IMR-90 (cell line): ENCODE measurements around the gene CA6. TPM values are rescaled to one million over a fixed set of nuclear protein-coding genes. Genes with fewer than 3 reads are reported as not detected.

Source experiments
- ATAC-seq: fragments of 200-7000 bp; cut with Tn5 transposase; 2 replicates; pipeline ENCODE4 v1.9.1; 2020; ENCODE audit warnings: low read depth, mild to moderate bottlenecking, moderate library complexity
- BruUV-seq: library from RNA; stranded (reverse); fragments of 400-500 nt; replicated peaks from 2 replicates; lab custom pipeline; 2021; lab: Mats Ljungman, UMichigan
- CTCF ChIA-PET: fragments of 300-600 bp; formaldehyde crosslinking; extraction: SDS; loops from one replicate; lab custom pipeline; 2021; ENCODE audit warnings: antibody characterized with exemption; lab: Yijun Ruan, JAX
- POLR2A ChIA-PET: fragments of 300-600 bp; sonication (Branson Sonifier 250); formaldehyde crosslinking; loops from one replicate; lab custom pipeline; 2022; ENCODE audit warnings: antibody characterized with exemption; ENCODE audit not compliant: unreplicated experiment; lab: Charles Lee
- DNase-seq: peaks from one replicate; pipeline ENCODE4 v3.0.0; 2013
- H2AFZ ChIP-seq: replicated peaks from 2 replicates; pipeline ENCODE3; 2013; ENCODE audit warnings: low read length, mild to moderate bottlenecking; ENCODE audit not compliant: poor library complexity
- H2AK5ac ChIP-seq: 2 replicates; pipeline ENCODE4 v1.6.1; 2013; ENCODE audit warnings: low read depth, low read length, inconsistent platforms
- H2AK9ac ChIP-seq: replicated peaks from 2 replicates; pipeline ENCODE3; 2013; ENCODE audit warnings: mild to moderate bottlenecking, low read depth, low read length, moderate library complexity; ENCODE audit not compliant: poor library complexity
- H2BK120ac ChIP-seq: 2 replicates; pipeline ENCODE4 v1.6.1; 2013; ENCODE audit warnings: low read depth, low read length, inconsistent platforms
- H2BK15ac ChIP-seq: 3 replicates; pipeline ENCODE4 v1.6.1; 2013; ENCODE audit warnings: low read depth, low read length, inconsistent platforms
- H2BK20ac ChIP-seq: 2 replicates; pipeline ENCODE4 v1.6.1; 2013; ENCODE audit warnings: low read depth, mild to moderate bottlenecking, inconsistent platforms, low read length, moderate library complexity
- H2BK5ac ChIP-seq: 2 replicates; pipeline ENCODE4 v1.6.1; 2013; ENCODE audit warnings: mild to moderate bottlenecking, low read depth, low read length, inconsistent platforms; ENCODE audit not compliant: poor library complexity, severe bottlenecking
- H3K14ac ChIP-seq: replicated peaks from 2 replicates; pipeline ENCODE4 v1.6.1; 2013; ENCODE audit warnings: low read depth, low read length, inconsistent platforms
- H3K18ac ChIP-seq: 2 replicates; pipeline ENCODE4 v1.6.1; 2013; ENCODE audit warnings: low read depth, low read length, control low read depth
- H3K23ac ChIP-seq: 2 replicates; pipeline ENCODE4 v1.6.1; 2013; ENCODE audit warnings: low read depth, low read length, inconsistent platforms
- H3K27ac ChIP-seq: 2 replicates; pipeline ENCODE4 v1.5.1; 2013; ENCODE audit warnings: mild to moderate bottlenecking, control low read depth, low read length; ENCODE audit not compliant: insufficient read depth
- H3K27me3 ChIP-seq: 2 replicates; pipeline ENCODE4 v1.6.1; 2013; ENCODE audit warnings: low read length; ENCODE audit not compliant: control insufficient read depth, insufficient read depth
- H3K36me3 ChIP-seq: 2 replicates; pipeline ENCODE4 v1.6.1; 2013; ENCODE audit warnings: low read length, mixed read lengths; ENCODE audit not compliant: control insufficient read depth, insufficient read depth
- H3K4ac ChIP-seq: 2 replicates; pipeline ENCODE4 v1.6.1; 2013; ENCODE audit warnings: low read depth, low read length, inconsistent platforms
- H3K4me1 ChIP-seq: 2 replicates; pipeline ENCODE4 v1.6.1; 2013; ENCODE audit warnings: low read length, mixed read lengths; ENCODE audit not compliant: control insufficient read depth, insufficient read depth
- H3K4me2 ChIP-seq: 2 replicates; pipeline ENCODE4 v1.6.1; 2013; ENCODE audit warnings: low read depth, mild to moderate bottlenecking, control low read depth, low read length, moderate library complexity
- H3K4me3 ChIP-seq: 2 replicates; pipeline ENCODE4 v1.5.1; 2013; ENCODE audit warnings: low read depth, mild to moderate bottlenecking, control low read depth, low read length, moderate library complexity; ENCODE audit not compliant: insufficient read depth
- H3K56ac ChIP-seq: 2 replicates; pipeline ENCODE4 v1.6.1; 2013; ENCODE audit warnings: low read length, inconsistent platforms; ENCODE audit not compliant: insufficient read depth; ENCODE audit errors: extremely low read depth
- H3K79me1 ChIP-seq, 2 experiments: 2 replicates each; pipeline ENCODE4 v1.6.1; 2013; ENCODE audit warnings: low read length in 2 of 2, inconsistent platforms in 1 of 2, low read depth in 1 of 2
- H3K9ac ChIP-seq: 2 replicates; pipeline ENCODE4 v1.6.1; 2013; ENCODE audit warnings: low read depth, low read length, control low read depth
- H3K9me1 ChIP-seq: 2 replicates; pipeline ENCODE4 v1.6.1; 2013; ENCODE audit warnings: low read length, inconsistent platforms; ENCODE audit not compliant: insufficient read depth
- H3K9me3 ChIP-seq: 2 replicates; pipeline ENCODE4 v1.6.1; 2013; ENCODE audit warnings: low read length; ENCODE audit not compliant: control insufficient read depth, insufficient read depth
- H4K20me1 ChIP-seq: 2 replicates; pipeline ENCODE4 v1.6.1; 2013; ENCODE audit warnings: low read length, inconsistent platforms; ENCODE audit not compliant: insufficient read depth
- H4K5ac ChIP-seq: 2 replicates; pipeline ENCODE4 v1.6.1; 2013; ENCODE audit warnings: mild to moderate bottlenecking, low read depth, low read length, control low read depth
- H4K8ac ChIP-seq, 2 experiments: 2 replicates each; pipeline ENCODE4 v1.6.1; 2013; ENCODE audit warnings: low read depth in 2 of 2, low read length in 2 of 2, control low read depth in 1 of 2, inconsistent platforms in 1 of 2
- H4K91ac ChIP-seq: 2 replicates; pipeline ENCODE4 v1.6.1; 2013; ENCODE audit warnings: low read depth, low read length, inconsistent platforms; ENCODE audit not compliant: insufficient read depth
- BHLHE40 ChIP-seq: fragments of 150-350 bp; IDR thresholded peaks from 2 replicates; pipeline ENCODE4 v1.6.1; 2016; ENCODE audit warnings: mild to moderate bottlenecking, low read depth, low read length
- CEBPB ChIP-seq: IDR thresholded peaks from 2 replicates; pipeline ENCODE4 v1.6.1; 2012; ENCODE audit warnings: low read depth, low read length, improper control_type of control experiment
- CHD1 ChIP-seq: IDR thresholded peaks from 2 replicates; pipeline ENCODE4 v1.6.1; 2012; ENCODE audit warnings: low read depth, low read length, improper control_type of control experiment
- CTCF ChIP-seq: conservative IDR thresholded peaks from 2 replicates; pipeline ENCODE4 v1.5.1; 2012; ENCODE audit warnings: mild to moderate bottlenecking, low read depth, low read length, improper control_type of control experiment
- ELK1 ChIP-seq: fragments of 150-350 bp; IDR thresholded peaks from 2 replicates; pipeline ENCODE4 v1.6.1; 2016; ENCODE audit warnings: low read depth, mild to moderate bottlenecking, low read length, moderate library complexity, borderline replicate concordance
- MAFK ChIP-seq: IDR thresholded peaks from 2 replicates; pipeline ENCODE4 v1.6.1; 2012; ENCODE audit warnings: low read depth, low read length, improper control_type of control experiment
- MAZ ChIP-seq: IDR thresholded peaks from 2 replicates; pipeline ENCODE4 v1.6.1; 2012; ENCODE audit warnings: low read depth, mild to moderate bottlenecking, low read length, improper control_type of control experiment, moderate library complexity, borderline replicate concordance
- MXI1 ChIP-seq: IDR thresholded peaks from 2 replicates; pipeline ENCODE4 v1.6.1; 2012; ENCODE audit warnings: low read depth, mild to moderate bottlenecking, low read length, moderate library complexity, borderline replicate concordance
- NFE2L2 ChIP-seq: fragments of 150-350 bp; IDR thresholded peaks from 2 replicates; pipeline ENCODE4 v1.6.1; 2016; ENCODE audit warnings: low read depth, mild to moderate bottlenecking, low read length
- RAD21 ChIP-seq: IDR thresholded peaks from 2 replicates; pipeline ENCODE4 v1.6.1; 2012; ENCODE audit warnings: low read length, improper control_type of control experiment
- RCOR1 ChIP-seq: IDR thresholded peaks from 2 replicates; pipeline ENCODE4 v1.6.1; 2012; ENCODE audit warnings: mild to moderate bottlenecking, low read length, improper control_type of control experiment; ENCODE audit not compliant: insufficient replicate concordance
- SMC3 ChIP-seq: fragments of 150-350 bp; IDR thresholded peaks from 2 replicates; pipeline ENCODE4 v1.6.1; 2016; ENCODE audit warnings: low read depth, mild to moderate bottlenecking, antibody characterized with exemption, low read length, moderate library complexity
- USF2 ChIP-seq: fragments of 150-350 bp; IDR thresholded peaks from 2 replicates; pipeline ENCODE4 v1.6.1; 2017; ENCODE audit warnings: mild to moderate bottlenecking, antibody characterized with exemption, low read length, low read depth
- WGBS, 2 experiments: methylation state at CpG; one replicate each; pipeline versions ENCODE4 v1.1.5 to v1.1.7; 2013; ENCODE audit warnings: missing lambda C conversion rate in 2 of 2; ENCODE audit not compliant: insufficient read length in 1 of 2; ENCODE audit errors: extremely low coverage in 2 of 2; 5-methylcytosine and 5-hydroxymethylcytosine counted together
- dilution Hi-C: fragments of 300-500 bp; cut with HindIII; formaldehyde crosslinking; loops from one replicate; pipeline ENCODE4 v1.14.3; 2018; ENCODE audit warnings: low sequenced_read_pairs; ENCODE audit not compliant: unreplicated experiment
- in situ Hi-C: fragments of 300-500 bp; cut with MboI; formaldehyde crosslinking; loops from 3 replicates; pipeline ENCODE4 v1.14.3; 2019; ENCODE audit warnings: low sequenced_read_pairs, inconsistent platforms, mixed read lengths
- intact Hi-C: fragments of 100-400 bp; cut with micrococcal nuclease; formaldehyde crosslinking; loops from 2 replicates; pipeline ENCODE4 v1.10.0; 2022
- polyA plus RNA-seq, 3 experiments: library from polyadenylated mRNA; depleted of rRNA; stranded (reverse); fragments of >200 nt; gene quantifications; 2 replicates each; pipeline ENCODE4 v1.2.3, GENCODE V29; 2012; ENCODE audit warnings: low replicate concordance in 1 of 3
- total RNA-seq: library from RNA; depleted of rRNA; stranded (reverse); fragments of >200 nt; gene quantifications from 2 replicates; pipeline ENCODE4 v1.2.3, GENCODE V29; 2012

The CA6 gene
- total and polyA plus RNA-seq, 2 of the 4 experiments (the other 2 are of a cell fraction) = not detected

- Histone ChIP-seq H3K9me3 (peaks cover 4% of the 10 kb centered on the region), H3K27me3 (peaks cover 2% of the 10 kb centered on the region; the same call in 1 of the 2 replicates), H3K9ac (no peak overlapping the region), H3K9me1 (no peaks in the 10 kb centered on the region), H3K27ac (no peak overlapping the region), H2AK9ac (no peak overlapping the region), H3K4me1 (no peaks in the 10 kb centered on the region), H3K4me2 (no peak overlapping the region), H3K56ac (no peak overlapping the region), H2AK5ac (peak overlapping the region; percentile 39; the same call in 1 of the 2 replicates), H2AFZ (peak overlapping the region; percentile 39), H3K23ac (no peak overlapping the region), H4K5ac (0 out of 2 replicates have a peak overlapping the region, but pooled peaks have one; percentile 16), H2BK120ac (peak overlapping the region; percentile 29), H4K8ac (no peak overlapping the region), H2BK5ac (no peak overlapping the region), H2BK15ac (no peak overlapping the region), H4K91ac (no peak overlapping the region), H3K79me1 (no peaks in the 10 kb centered on the region), H3K36me3 (no peaks in the 10 kb centered on the region), H3K4me3 (no peak overlapping the region), H3K4ac (no peak overlapping the region), H3K14ac (no peak overlapping the region), H3K18ac (no peak overlapping the region), H4K20me1 (no peaks in the 10 kb centered on the region), H2BK20ac (no peak overlapping the region)
- dilution Hi-C loops = no loop called here
- peak; percentile 42 for ATAC-seq
- intact Hi-C loops = no loop called here
- POLR2A ChIA-PET = no interaction called here
- in situ Hi-C loops = loop anchor here (25.0 kb wide), 1 partner anchor 576 kb away; no protein-coding TSS in a partner anchor
- 100% methylated on average over 2 of the region's 17 CpGs; no CpG with 5 or more reads in 1 of the 2 experiments for WGBS, 2 experiments
- BruUV-seq = no TSS peak
- CTCF ChIA-PET = interaction anchor here (0.7 kb wide), 1 partner anchor 121 kb away, joined by 3 read pairs; no protein-coding TSS in a partner anchor
- DNase-seq = no peak
- TF ChIP-seq MXI1 = no peak
- TF ChIP-seq NFE2L2 = no peak
- TF ChIP-seq SMC3 = no peak
- no peak for TF ChIP-seq CHD1
- no peak for TF ChIP-seq BHLHE40
- no peak for TF ChIP-seq RAD21
- no peak for TF ChIP-seq RCOR1
- no peak for TF ChIP-seq MAFK
- no peak for TF ChIP-seq MAZ
- TF ChIP-seq USF2 = no peak
- TF ChIP-seq CEBPB = no peak
- no peak for TF ChIP-seq ELK1
- no peak for TF ChIP-seq CTCF
Measured at GRCh38 chr1:8911416-8912309, 34.0 kb upstream of the CA6 start.
